Activated naive CD8-positive, alpha-beta T cell treated with anti-CD3 and anti-CD28 coated beads, Interleukin-2, amount 50 U/mL, for 24 hours (primary cell): ENCODE measurements around the gene RRAD.

Source experiments
- ATAC-seq: fragments of 150-1000 bp; cut with Tn5 transposase; one replicate; pipeline ENCODE4 v1.10.0; 2021
- DNase-seq: peaks from one replicate; pipeline ENCODE4 v3.0.0; 2021
- H3K27ac Mint-ChIP-seq: one replicate; pipeline ENCODE4 v1.8.0; 2021; ENCODE audit warnings: mild to moderate bottlenecking, mixed read lengths
- H3K27me3 Mint-ChIP-seq: one replicate; pipeline ENCODE4 v1.8.0; 2021; ENCODE audit warnings: mixed read lengths
- H3K36me3 Mint-ChIP-seq: one replicate; pipeline ENCODE4 v1.8.0; 2021; ENCODE audit warnings: low read depth, mixed read lengths
- H3K4me1 Mint-ChIP-seq: one replicate; pipeline ENCODE4 v1.8.0; 2021; ENCODE audit warnings: mixed read lengths
- H3K4me3 Mint-ChIP-seq: one replicate; pipeline ENCODE4 v1.8.0; 2021; ENCODE audit warnings: mild to moderate bottlenecking, moderate library complexity, mixed read lengths
- H3K9me3 Mint-ChIP-seq: one replicate; pipeline ENCODE4 v1.8.0; 2021; ENCODE audit warnings: mixed read lengths

The RRAD gene

GRCh38 chr16:66931665-66932064, 6.3 kb upstream of the RRAD start:
- Mint-ChIP-seq H3K27ac (no peak overlapping the region), H3K4me3 (no peak overlapping the region), H3K27me3 (peaks cover 2% of the 10 kb centered on the region), H3K36me3 (peaks cover 12% of the 10 kb centered on the region), H3K9me3 (no peaks in the 10 kb centered on the region), H3K4me1 (peaks cover 59% of the 10 kb centered on the region)
- ATAC-seq (no peak), DNase-seq (no peak)

GRCh38 chr16:66930189-66930588, 4.9 kb upstream of the RRAD start:
- peaks cover 51% of the 10 kb centered on the region for H3K4me1 Mint-ChIP-seq
- peaks cover 12% of the 10 kb centered on the region for H3K36me3 Mint-ChIP-seq
- no peak overlapping the region for H3K27ac Mint-ChIP-seq
- no peak for ATAC-seq
- no peaks in the 10 kb centered on the region for H3K9me3 Mint-ChIP-seq
- H3K4me3 Mint-ChIP-seq: no peak overlapping the region
- DNase-seq: no peak
- peaks cover 15% of the 10 kb centered on the region for H3K27me3 Mint-ChIP-seq

GRCh38 chr16:66928702-66929388, 3.5 kb upstream of the RRAD start:
- Mint-ChIP-seq H3K27ac (no peak overlapping the region), H3K36me3 (peaks cover 9% of the 10 kb centered on the region), H3K9me3 (no peaks in the 10 kb centered on the region), H3K4me1 (peaks cover 45% of the 10 kb centered on the region), H3K4me3 (no peak overlapping the region), H3K27me3 (peaks cover 23% of the 10 kb centered on the region)
- DNase-seq (peak; percentile 59), ATAC-seq (peak; percentile 65)

GRCh38 chr16:66927918-66928649, 2.7 kb upstream of the RRAD start:
- Mint-ChIP-seq H3K4me1 (peaks cover 38% of the 10 kb centered on the region), H3K27me3 (peaks cover 30% of the 10 kb centered on the region), H3K36me3 (peaks cover 2% of the 10 kb centered on the region), H3K4me3 (no peak overlapping the region), H3K27ac (no peak overlapping the region), H3K9me3 (no peaks in the 10 kb centered on the region)
- peak; percentile 16 for DNase-seq
- peak; percentile 40 for ATAC-seq

GRCh38 chr16:66926961-66927436, 1.7 kb upstream of the RRAD start:
- no peaks in the 10 kb centered on the region for H3K9me3 Mint-ChIP-seq
- peaks cover 27% of the 10 kb centered on the region for H3K4me1 Mint-ChIP-seq
- peaks cover 2% of the 10 kb centered on the region for H3K36me3 Mint-ChIP-seq
- no peak overlapping the region for H3K27ac Mint-ChIP-seq
- H3K27me3 Mint-ChIP-seq: peaks cover 34% of the 10 kb centered on the region
- H3K4me3 Mint-ChIP-seq: no peak overlapping the region
- no peak for ATAC-seq
- no peak for DNase-seq

GRCh38 chr16:66926171-66926947, 1.0 kb upstream of the RRAD start:
- Mint-ChIP-seq H3K4me1 (peaks cover 23% of the 10 kb centered on the region), H3K36me3 (no peaks in the 10 kb centered on the region), H3K27me3 (peaks cover 36% of the 10 kb centered on the region), H3K9me3 (no peaks in the 10 kb centered on the region), H3K27ac (no peak overlapping the region), H3K4me3 (no peak overlapping the region)
- DNase-seq (no peak), ATAC-seq (no peak)

- Mint-ChIP-seq H3K27me3 (peaks cover 41% of the 10 kb centered on the region), H3K27ac (no peak overlapping the region), H3K4me3 (peak overlapping the region; percentile 66), H3K9me3 (no peaks in the 10 kb centered on the region), H3K4me1 (peaks cover 23% of the 10 kb centered on the region), H3K36me3 (no peaks in the 10 kb centered on the region)
- peak; percentile 60 for DNase-seq
- peak; percentile 29 for ATAC-seq
Observed at GRCh38 chr16:66924527-66925321, 611 bp downstream of the RRAD start.

GRCh38 chr16:66923866-66924265, 1.5 kb downstream of the RRAD start:
- ATAC-seq (no peak), DNase-seq (no peak)
- no peak overlapping the region for H3K4me3 Mint-ChIP-seq
- no peaks in the 10 kb centered on the region for H3K9me3 Mint-ChIP-seq
- peaks cover 41% of the 10 kb centered on the region for H3K27me3 Mint-ChIP-seq
- H3K27ac Mint-ChIP-seq: no peak overlapping the region
- H3K36me3 Mint-ChIP-seq: no peaks in the 10 kb centered on the region
- H3K4me1 Mint-ChIP-seq: peaks cover 21% of the 10 kb centered on the region

- H3K27me3 Mint-ChIP-seq: peaks cover 41% of the 10 kb centered on the region
- no peak overlapping the region for H3K4me3 Mint-ChIP-seq
- ATAC-seq: no peak
- no peaks in the 10 kb centered on the region for H3K9me3 Mint-ChIP-seq
- no peak for DNase-seq
- H3K4me1 Mint-ChIP-seq: peaks cover 15% of the 10 kb centered on the region
- no peaks in the 10 kb centered on the region for H3K36me3 Mint-ChIP-seq
- no peak overlapping the region for H3K27ac Mint-ChIP-seq
Observed at GRCh38 chr16:66923247-66923731, 2.0 kb downstream of the RRAD start.

- no peak for ATAC-seq
- DNase-seq: no peak
- Mint-ChIP-seq H3K27me3 (peaks cover 39% of the 10 kb centered on the region), H3K27ac (no peak overlapping the region), H3K36me3 (no peaks in the 10 kb centered on the region), H3K9me3 (no peaks in the 10 kb centered on the region), H3K4me3 (no peak overlapping the region), H3K4me1 (peaks cover 7% of the 10 kb centered on the region)
Observed at GRCh38 chr16:66921729-66922450, 3.4 kb downstream of the RRAD start.

- H3K27me3 Mint-ChIP-seq: peaks cover 34% of the 10 kb centered on the region
- H3K4me3 Mint-ChIP-seq: no peak overlapping the region
- no peak overlapping the region for H3K27ac Mint-ChIP-seq
- no peaks in the 10 kb centered on the region for H3K36me3 Mint-ChIP-seq
- H3K9me3 Mint-ChIP-seq: no peaks in the 10 kb centered on the region
- ATAC-seq (no peak), DNase-seq (no peak)
- H3K4me1 Mint-ChIP-seq: peaks cover 7% of the 10 kb centered on the region
Observed at GRCh38 chr16:66920924-66921680, 4.2 kb downstream of the RRAD start.

GRCh38 chr16:66920299-66920590, 5.1 kb downstream of the RRAD start:
- DNase-seq (no peak), ATAC-seq (no peak)
- H3K4me3 Mint-ChIP-seq: no peak overlapping the region
- H3K36me3 Mint-ChIP-seq: no peaks in the 10 kb centered on the region
- H3K27me3 Mint-ChIP-seq: peaks cover 26% of the 10 kb centered on the region
- H3K4me1 Mint-ChIP-seq: peaks cover under 1% of the 10 kb centered on the region
- H3K27ac Mint-ChIP-seq: no peak overlapping the region
- H3K9me3 Mint-ChIP-seq: no peaks in the 10 kb centered on the region
